HepG2 (cell line): ENCODE results near the gene RLN3. TPM values are rescaled to one million over a fixed set of nuclear protein-coding genes. Genes with fewer than 3 reads are reported as not detected.

Experiments used
- DPF2 ChIP-seq: sonication (generic); formaldehyde crosslinking; IDR thresholded peaks from 2 replicates; pipeline ENCODE4 v1.4.0; 2020; ENCODE audit warnings: mild to moderate bottlenecking, low read depth, missing genetic modification reagents, borderline replicate concordance
- GFI1 ChIP-seq: sonication (generic); formaldehyde crosslinking; IDR thresholded peaks from 2 replicates; pipeline ENCODE4 v1.5.0; 2020; ENCODE audit warnings: missing genetic modification reagents, mild to moderate bottlenecking, borderline replicate concordance
- HHEX ChIP-seq: IDR thresholded peaks from 2 replicates; pipeline ENCODE4 v1.6.1; 2016; ENCODE audit warnings: control low read depth
- HINFP ChIP-seq: sonication (generic); formaldehyde crosslinking; IDR thresholded peaks from 2 replicates; pipeline ENCODE4 v1.4.0; 2020; ENCODE audit warnings: low read depth, mild to moderate bottlenecking, missing genetic modification reagents
- KLF15 ChIP-seq: sonication (generic); formaldehyde crosslinking; IDR thresholded peaks from 2 replicates; pipeline ENCODE4 v1.8.1; 2023; ENCODE audit warnings: borderline replicate concordance, mild to moderate bottlenecking, inconsistent platforms, missing genetic modification reagents, mixed read lengths
- NFYC ChIP-seq: IDR thresholded peaks from 2 replicates; pipeline ENCODE4 v1.6.1; 2016; ENCODE audit warnings: missing genetic modification reagents, missing compliant biosample characterization
- PHB2 ChIP-seq: fragments of 450-650 bp; IDR thresholded peaks from 2 replicates; pipeline ENCODE4 v1.6.1; 2018; ENCODE audit not compliant: partially characterized antibody
- RAD51 ChIP-seq: fragments of 450-650 bp; IDR thresholded peaks from 2 replicates; pipeline ENCODE4 v1.6.1; 2016; ENCODE audit warnings: borderline replicate concordance
- RFX5 ChIP-seq: IDR thresholded peaks from 2 replicates; pipeline ENCODE4 v1.6.1; 2011; ENCODE audit warnings: low read depth, low read length, improper control_type of control experiment
- SUZ12 ChIP-seq: fragments of 150-350 bp; IDR thresholded peaks from 2 replicates; pipeline ENCODE4 v1.6.1; 2014; ENCODE audit warnings: low read depth, low read length
- TRIM24 ChIP-seq: sonication (generic); formaldehyde crosslinking; IDR thresholded peaks from 2 replicates; pipeline ENCODE4 v1.8.0; 2022; ENCODE audit warnings: mild to moderate bottlenecking, missing genetic modification reagents
- ZBTB43 ChIP-seq: sonication (generic); formaldehyde crosslinking; conservative IDR thresholded peaks from 2 replicates; pipeline ENCODE4 v1.4.0; 2020; ENCODE audit warnings: missing genetic modification reagents
- ZBTB49 ChIP-seq: sonication (generic); formaldehyde crosslinking; IDR thresholded peaks from 2 replicates; pipeline ENCODE4 v1.4.0; 2020; ENCODE audit warnings: missing genetic modification reagents, borderline replicate concordance
- ZBTB7A ChIP-seq: sonication (generic); formaldehyde crosslinking; IDR thresholded peaks from 2 replicates; pipeline ENCODE4 v1.8.0; 2022; ENCODE audit warnings: mild to moderate bottlenecking, missing genetic modification reagents
- ZNF510 ChIP-seq: sonication (generic); formaldehyde crosslinking; IDR thresholded peaks from 2 replicates; pipeline ENCODE4 v1.4.0; 2020; ENCODE audit warnings: low read depth, mild to moderate bottlenecking, missing genetic modification reagents
- ZNF543 ChIP-seq: sonication (generic); formaldehyde crosslinking; IDR thresholded peaks from 2 replicates; pipeline ENCODE4 v1.4.0; 2020; ENCODE audit warnings: mild to moderate bottlenecking, missing genetic modification reagents
- ZNF567 ChIP-seq: sonication (generic); formaldehyde crosslinking; IDR thresholded peaks from 2 replicates; pipeline ENCODE4 v1.8.1; 2023; ENCODE audit warnings: mild to moderate bottlenecking, missing genetic modification reagents, borderline replicate concordance
- ZNF674 ChIP-seq: sonication (generic); formaldehyde crosslinking; IDR thresholded peaks from 2 replicates; pipeline ENCODE4 v1.5.0; 2020; ENCODE audit warnings: low read depth, mild to moderate bottlenecking, missing genetic modification reagents
- ZNF709 ChIP-seq: sonication (generic); formaldehyde crosslinking; IDR thresholded peaks from 2 replicates; pipeline ENCODE4 v1.5.0; 2020; ENCODE audit warnings: mild to moderate bottlenecking, missing genetic modification reagents
- ZNF747 ChIP-seq: sonication (generic); formaldehyde crosslinking; IDR thresholded peaks from 2 replicates; pipeline ENCODE4 v1.8.1; 2023; ENCODE audit warnings: missing genetic modification reagents, mild to moderate bottlenecking, borderline replicate concordance
- ZNF781 ChIP-seq: sonication (generic); formaldehyde crosslinking; IDR thresholded peaks from 2 replicates; pipeline ENCODE4 v1.5.1; 2020; ENCODE audit warnings: borderline replicate concordance, mild to moderate bottlenecking, missing genetic modification reagents; ENCODE audit errors: not compliant biosample characterization
- ZNF790 ChIP-seq: sonication (generic); formaldehyde crosslinking; IDR thresholded peaks from 2 replicates; pipeline ENCODE4 v1.8.0; 2022; ENCODE audit warnings: missing genetic modification reagents, mild to moderate bottlenecking, borderline replicate concordance
- ZNF883 ChIP-seq: sonication (generic); formaldehyde crosslinking; IDR thresholded peaks from 2 replicates; pipeline ENCODE4 v1.5.1; 2020; ENCODE audit warnings: mild to moderate bottlenecking, missing genetic modification reagents; ENCODE audit errors: not compliant biosample characterization
- polyA plus RNA-seq, 8 experiments: library from polyadenylated mRNA; depleted of rRNA in 3 of 8; stranded (reverse) in 7 of 8; unstranded in 1 of 8; fragments of >200 nt; fragmentation: Illumina TruSeq in 4 of 8; extraction: Trizol in 4 of 8; gene quantifications; 2 replicates each; pipeline versions ENCODE4 v1.2.1 to v1.2.3, GENCODE V29; 2011 to 2016; ENCODE audit warnings: low read depth in 4 of 8, missing spikeins in 1 of 8, mixed read lengths in 1 of 8; ENCODE audit not compliant: insufficient read depth in 1 of 8
- total RNA-seq, 5 experiments: library from RNA; depleted of rRNA; stranded (reverse); fragments of >200 nt; fragmentation: Illumina TruSeq; extraction: Trizol; gene quantifications; 2 replicates each; pipeline ENCODE4 v1.2.3, GENCODE V29; 2016; ENCODE audit warnings: low read depth in 1 of 5

Gene RLN3
- total and polyA plus RNA-seq, 2 of the 13 experiments (the other 11 are each of a cell fraction or from before 2014, with no cell fraction given) = not detected

- 0 out of 2 replicates have a peak, but pooled peaks have one; percentile 50 for TF ChIP-seq ZNF543 (CRISPR knock-in tag)
- TF ChIP-seq NFYC (CRISPR knock-in tag) = no peak
- TF ChIP-seq SUZ12 = no peak
- 0 out of 2 replicates have a peak, but pooled peaks have one; percentile 59 for TF ChIP-seq ZNF790 (CRISPR knock-in tag)
- TF ChIP-seq HINFP (CRISPR knock-in tag) = no peak
- no peak for TF ChIP-seq ZNF781
- TF ChIP-seq TRIM24 (CRISPR knock-in tag) = no peak
- no peak; the same call in 1 of the 2 replicates for TF ChIP-seq ZBTB7A
- no peak for TF ChIP-seq DPF2 (CRISPR knock-in tag)
- no peak for TF ChIP-seq ZNF883 (CRISPR knock-in tag)
- no peak for TF ChIP-seq ZNF567
- TF ChIP-seq ZNF709 (CRISPR knock-in tag) = 0 out of 2 replicates have a peak, but pooled peaks have one; percentile 55
- TF ChIP-seq RAD51 = no peak
- TF ChIP-seq ZNF747 (CRISPR knock-in tag) = 0 out of 2 replicates have a peak, but pooled peaks have one; percentile 12
- no peak for TF ChIP-seq ZNF510
- no peak for TF ChIP-seq ZBTB49 (CRISPR knock-in tag)
- TF ChIP-seq ZNF674 (CRISPR knock-in tag) = no peak
- no peak for TF ChIP-seq KLF15
- peak; percentile 10; the same call in 1 of the 2 replicates for TF ChIP-seq GFI1 (CRISPR knock-in tag)
- no peak for TF ChIP-seq PHB2
- TF ChIP-seq ZBTB43 (CRISPR knock-in tag) = 0 out of 2 replicates have a peak, but pooled peaks have one; percentile 6
- TF ChIP-seq HHEX = no peak
- no peak for TF ChIP-seq RFX5
Observed at GRCh38 chr19:14072535-14073260, 44.8 kb downstream of the RLN3 start, which contains the start of gene MISP3 (continued).
